Measurements from ENCODE around the gene AUTS2. TPM values are rescaled to one million over a fixed set of nuclear protein-coding genes. Genes with fewer than 3 reads are reported as not detected.

AUTS2 gene
- total RNA-seq, 1 experiment from 2014 or later, result 256 TPM

- Histone ChIP-seq H3K4me2 (ENCODE audit: insufficient read depth, insufficient read length, low read length) (no peak overlapping the region), H3K27me3 (ENCODE audit: insufficient read depth, low read length) (no peaks in the 10 kb centered on the region), H2BK15ac (ENCODE audit: low read depth, low read length) (no peak overlapping the region), H2BK20ac (ENCODE audit: low read depth, low read length, poor library complexity, severe bottlenecking) (no peak overlapping the region), H3K79me2 (ENCODE audit: insufficient read depth, low read length) (no peaks in the 10 kb centered on the region), H3K23me2 (ENCODE audit: insufficient read length, low read depth, low read length, poor library complexity, severe bottlenecking) (no peaks in the 10 kb centered on the region), H2AK5ac (ENCODE audit: insufficient read length, low read length) (no peak overlapping the region), H3K23ac (ENCODE audit: insufficient read length, low read depth, low read length) (no peak overlapping the region), H2BK120ac (ENCODE audit: low read depth, low read length, poor library complexity, severe bottlenecking) (no peak overlapping the region), H2BK12ac (ENCODE audit: insufficient read length, low read depth, low read length) (no peak overlapping the region), H3K27ac (ENCODE audit: insufficient read length, low read depth, low read length) (no peak overlapping the region), H3K9me3 (ENCODE audit: control insufficient read depth, low read depth, low read length) (no peaks in the 10 kb centered on the region), H3K14ac (ENCODE audit: insufficient read depth, low read length) (no peak overlapping the region), H3T11ph (ENCODE audit: low read length) (no peak overlapping the region), H4K20me1 (ENCODE audit: control insufficient read depth, insufficient read depth, insufficient read length) (no peaks in the 10 kb centered on the region), H3K4ac (ENCODE audit: low read depth, low read length) (no peak overlapping the region), H2BK5ac (ENCODE audit: insufficient read length, low read length) (no peak overlapping the region), H3K79me1 (ENCODE audit: insufficient read depth, low read depth, low read length, poor library complexity, severe bottlenecking) (no peaks in the 10 kb centered on the region), H3K4me1 (ENCODE audit: insufficient read depth, low read length) (peaks cover 7% of the 10 kb centered on the region; the same call in 1 of the 2 replicates), H4K8ac (replicated peaks; ENCODE audit: insufficient read length, low read depth, low read length) (no peak overlapping the region), H3K18ac (ENCODE audit: insufficient read length, low read depth, low read length) (no peak overlapping the region), H2AFZ (ENCODE audit: low read length) (no peak overlapping the region), H4K5ac (ENCODE audit: insufficient read length, low read depth, low read length) (no peak overlapping the region), H4K91ac (ENCODE audit: insufficient read length, low read depth, low read length) (no peak overlapping the region), H3K9ac (ENCODE audit: extremely low read depth, insufficient read length, low read length) (no peak overlapping the region), H3K56ac (ENCODE audit: insufficient read length, low read depth, low read length) (no peak overlapping the region)
- Mint-ChIP-seq H3K9me3 (no peaks in the 10 kb centered on the region; a peak in 1 of 5 replicates), H3K4me3 (no peak overlapping the region), H3K4me1 (peaks cover 12 to 19% of the 10 kb centered on the region in 2 experiments), H3K36me3 (ENCODE audit: insufficient read depth in 1 of 3, low read depth in 3 of 3) (no peaks in the 10 kb centered on the region), H3K27ac (no peak overlapping the region), H3K27me3 (ENCODE audit: low read depth) (no peaks in the 10 kb centered on the region; the same call in 1 of the 2 replicates)
- no peak for TF ChIP-seq CTCF (conservative IDR thresholded peaks at IDR 0.05)
- WGBS (ENCODE audit: extremely low coverage, insufficient read length, low lambda C conversion rate), result no CpG with 5 or more reads among the region's 2 CpGs
- no peak for DNase-seq
Observed at GRCh38 chr7:70450731-70451130, 852.5 kb downstream of the AUTS2 start.

Measured in H9 (cell line).